ENCODE measurements around the gene CHERP.

The CHERP gene, protein sequence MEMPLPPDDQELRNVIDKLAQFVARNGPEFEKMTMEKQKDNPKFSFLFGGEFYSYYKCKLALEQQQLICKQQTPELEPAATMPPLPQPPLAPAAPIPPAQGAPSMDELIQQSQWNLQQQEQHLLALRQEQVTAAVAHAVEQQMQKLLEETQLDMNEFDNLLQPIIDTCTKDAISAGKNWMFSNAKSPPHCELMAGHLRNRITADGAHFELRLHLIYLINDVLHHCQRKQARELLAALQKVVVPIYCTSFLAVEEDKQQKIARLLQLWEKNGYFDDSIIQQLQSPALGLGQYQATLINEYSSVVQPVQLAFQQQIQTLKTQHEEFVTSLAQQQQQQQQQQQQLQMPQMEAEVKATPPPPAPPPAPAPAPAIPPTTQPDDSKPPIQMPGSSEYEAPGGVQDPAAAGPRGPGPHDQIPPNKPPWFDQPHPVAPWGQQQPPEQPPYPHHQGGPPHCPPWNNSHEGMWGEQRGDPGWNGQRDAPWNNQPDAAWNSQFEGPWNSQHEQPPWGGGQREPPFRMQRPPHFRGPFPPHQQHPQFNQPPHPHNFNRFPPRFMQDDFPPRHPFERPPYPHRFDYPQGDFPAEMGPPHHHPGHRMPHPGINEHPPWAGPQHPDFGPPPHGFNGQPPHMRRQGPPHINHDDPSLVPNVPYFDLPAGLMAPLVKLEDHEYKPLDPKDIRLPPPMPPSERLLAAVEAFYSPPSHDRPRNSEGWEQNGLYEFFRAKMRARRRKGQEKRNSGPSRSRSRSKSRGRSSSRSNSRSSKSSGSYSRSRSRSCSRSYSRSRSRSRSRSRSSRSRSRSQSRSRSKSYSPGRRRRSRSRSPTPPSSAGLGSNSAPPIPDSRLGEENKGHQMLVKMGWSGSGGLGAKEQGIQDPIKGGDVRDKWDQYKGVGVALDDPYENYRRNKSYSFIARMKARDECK

DNA sequence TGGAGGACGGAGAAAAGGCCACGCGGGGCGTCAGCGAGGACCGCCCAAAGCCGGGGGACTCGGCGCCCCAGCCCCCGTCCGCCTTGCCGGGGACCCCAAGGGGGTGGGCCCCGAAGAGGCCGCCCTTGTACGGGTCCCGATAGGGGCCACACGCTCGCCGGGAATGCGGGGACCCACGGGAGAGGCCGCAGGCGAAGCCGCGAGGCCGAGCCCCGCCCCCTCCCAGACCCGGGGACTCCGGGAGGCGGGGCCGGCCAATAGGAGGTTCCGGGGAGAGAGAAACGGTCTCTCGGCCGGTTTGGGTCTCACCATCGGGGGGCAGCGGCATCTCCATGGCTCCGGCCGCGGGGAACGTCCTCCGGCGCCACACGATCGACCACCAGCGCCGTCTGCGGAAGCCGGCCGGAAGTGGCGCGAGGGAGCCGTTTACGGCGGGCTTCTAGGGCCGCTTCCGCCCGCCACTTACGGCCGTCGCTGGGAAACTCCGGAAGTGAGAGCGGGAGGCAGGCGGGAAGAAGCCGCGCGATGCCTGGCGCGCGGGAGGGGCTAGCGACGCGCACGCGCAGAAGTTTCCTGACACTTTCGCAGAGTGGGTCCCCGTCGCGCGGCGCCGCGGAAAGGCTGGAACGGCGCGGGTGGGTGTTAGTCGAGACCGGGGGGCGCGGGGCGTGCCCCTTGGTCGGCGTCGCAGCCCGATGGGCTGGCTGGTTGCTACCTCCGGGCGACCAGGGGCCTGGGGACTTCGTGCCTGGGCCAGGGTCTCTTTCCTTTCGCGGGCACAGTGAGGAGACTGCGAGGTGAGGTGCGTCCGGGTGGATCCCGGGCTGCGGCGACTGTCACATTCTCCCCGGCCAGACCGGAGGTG lies at the start of gene CHERP:
TSS of gene CHERP (minus strand) at position 393 of the 865 bp plus-strand sequence. CDS start at position 334, 59 bp downstream.
- Mint-ChIP-seq H3K4me1 (peaks cover 39% of the 10 kb centered on the region), H3K27ac (peak within 1 kb of the TSS; percentile 85)

DNA sequence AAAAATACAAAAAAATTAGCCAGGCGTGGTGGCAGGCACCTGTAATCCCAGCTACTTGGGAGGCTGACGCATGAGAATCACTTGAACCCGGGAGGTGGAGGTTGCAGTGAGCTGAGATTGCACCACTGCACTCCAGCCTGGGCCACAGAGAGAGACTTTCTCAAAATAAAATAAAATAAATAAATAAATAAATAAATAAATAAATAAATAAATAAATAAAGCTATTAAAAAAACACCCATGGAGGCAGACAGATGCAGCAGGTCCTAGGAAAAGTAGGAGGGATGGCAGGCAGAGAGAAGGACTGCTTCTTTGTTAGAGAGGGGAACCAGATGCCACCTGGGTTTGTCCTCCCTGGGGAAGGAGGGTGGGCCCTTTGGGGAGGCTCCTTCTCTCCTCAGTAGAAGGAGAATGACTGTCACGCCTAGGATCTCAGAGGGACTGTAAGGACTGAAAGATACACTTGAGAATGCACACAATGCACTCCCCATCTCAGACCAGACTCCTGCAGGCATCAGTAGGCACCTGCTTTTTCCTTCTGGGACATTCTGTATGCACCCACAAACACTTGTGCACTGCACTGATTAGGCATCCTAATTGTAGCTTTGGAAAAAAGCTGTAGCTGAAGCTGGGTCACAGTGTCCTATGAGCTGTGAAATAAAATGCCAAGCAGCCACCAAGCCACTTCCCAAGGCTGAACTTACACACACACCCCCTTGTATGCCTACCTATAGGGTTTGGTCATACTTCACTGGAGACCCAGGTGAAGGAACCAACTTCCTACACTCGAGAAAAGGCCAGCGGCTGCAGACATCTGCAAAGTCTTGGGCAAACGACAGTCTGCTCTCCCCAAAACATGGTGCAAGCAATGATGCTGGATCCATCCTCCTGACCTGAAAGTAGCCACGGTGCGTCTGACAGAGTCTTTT lies 48.9 kb upstream of the CHERP start:
- Mint-ChIP-seq H3K9me3 (no peaks in the 10 kb centered on the region), H3K4me3 (no peak overlapping the region), H3K36me3 (ENCODE audit: low read depth) (no peaks in the 10 kb centered on the region), H3K4me1 (peaks cover 76% of the 10 kb centered on the region), H3K27ac (no peak overlapping the region), H3K27me3 (ENCODE audit: low read depth, poor library complexity) (peaks cover 6% of the 10 kb centered on the region)
- no peak for DNase-seq
- TF ChIP-seq, protein P1, sequence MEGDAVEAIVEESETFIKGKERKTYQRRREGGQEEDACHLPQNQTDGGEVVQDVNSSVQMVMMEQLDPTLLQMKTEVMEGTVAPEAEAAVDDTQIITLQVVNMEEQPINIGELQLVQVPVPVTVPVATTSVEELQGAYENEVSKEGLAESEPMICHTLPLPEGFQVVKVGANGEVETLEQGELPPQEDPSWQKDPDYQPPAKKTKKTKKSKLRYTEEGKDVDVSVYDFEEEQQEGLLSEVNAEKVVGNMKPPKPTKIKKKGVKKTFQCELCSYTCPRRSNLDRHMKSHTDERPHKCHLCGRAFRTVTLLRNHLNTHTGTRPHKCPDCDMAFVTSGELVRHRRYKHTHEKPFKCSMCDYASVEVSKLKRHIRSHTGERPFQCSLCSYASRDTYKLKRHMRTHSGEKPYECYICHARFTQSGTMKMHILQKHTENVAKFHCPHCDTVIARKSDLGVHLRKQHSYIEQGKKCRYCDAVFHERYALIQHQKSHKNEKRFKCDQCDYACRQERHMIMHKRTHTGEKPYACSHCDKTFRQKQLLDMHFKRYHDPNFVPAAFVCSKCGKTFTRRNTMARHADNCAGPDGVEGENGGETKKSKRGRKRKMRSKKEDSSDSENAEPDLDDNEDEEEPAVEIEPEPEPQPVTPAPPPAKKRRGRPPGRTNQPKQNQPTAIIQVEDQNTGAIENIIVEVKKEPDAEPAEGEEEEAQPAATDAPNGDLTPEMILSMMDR (IDR thresholded peaks at IDR 0.05): no peak

More for the DNA sequence above, at the start of gene CHERP:
- Mint-ChIP-seq H3K36me3 (ENCODE audit: low read depth) (peaks cover 46% of the 10 kb centered on the region), H3K9me3 (no peaks in the 10 kb centered on the region), H3K27me3 (ENCODE audit: low read depth, poor library complexity) (no peaks in the 10 kb centered on the region), H3K4me3 (peak within 1 kb of the TSS; percentile 92)
- TF ChIP-seq, protein P1 (IDR thresholded peaks at IDR 0.05): no peak
- peak; percentile 95 for DNase-seq

DNA sequence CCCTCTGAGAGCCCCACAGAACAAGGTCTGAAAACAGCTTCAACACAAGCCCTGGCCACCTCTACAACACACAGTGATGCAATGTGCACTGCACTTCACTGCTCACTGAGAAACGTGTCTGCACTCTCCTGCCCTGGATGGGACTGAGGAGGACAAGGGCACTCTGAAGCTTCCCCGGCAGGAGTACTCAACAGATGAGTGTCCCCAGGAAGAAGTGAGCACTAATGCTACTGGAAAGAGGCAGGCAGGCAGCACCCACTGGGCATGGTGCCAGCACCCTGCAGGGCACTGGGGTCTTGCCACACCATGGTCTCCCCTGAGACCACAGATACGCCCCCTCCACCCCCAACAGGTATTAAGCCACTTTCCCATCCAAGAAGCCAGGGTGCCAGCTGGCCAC lies 47.7 kb upstream of the CHERP start:
- Mint-ChIP-seq H3K4me3 (no peak overlapping the region), H3K9me3 (no peaks in the 10 kb centered on the region), H3K27ac (no peak overlapping the region), H3K36me3 (ENCODE audit: low read depth) (no peaks in the 10 kb centered on the region), H3K27me3 (ENCODE audit: low read depth, poor library complexity) (peaks cover 2% of the 10 kb centered on the region), H3K4me1 (peaks cover 82% of the 10 kb centered on the region)
- DNase-seq: no peak
- TF ChIP-seq, protein P1 (IDR thresholded peaks at IDR 0.05): no peak

DNA sequence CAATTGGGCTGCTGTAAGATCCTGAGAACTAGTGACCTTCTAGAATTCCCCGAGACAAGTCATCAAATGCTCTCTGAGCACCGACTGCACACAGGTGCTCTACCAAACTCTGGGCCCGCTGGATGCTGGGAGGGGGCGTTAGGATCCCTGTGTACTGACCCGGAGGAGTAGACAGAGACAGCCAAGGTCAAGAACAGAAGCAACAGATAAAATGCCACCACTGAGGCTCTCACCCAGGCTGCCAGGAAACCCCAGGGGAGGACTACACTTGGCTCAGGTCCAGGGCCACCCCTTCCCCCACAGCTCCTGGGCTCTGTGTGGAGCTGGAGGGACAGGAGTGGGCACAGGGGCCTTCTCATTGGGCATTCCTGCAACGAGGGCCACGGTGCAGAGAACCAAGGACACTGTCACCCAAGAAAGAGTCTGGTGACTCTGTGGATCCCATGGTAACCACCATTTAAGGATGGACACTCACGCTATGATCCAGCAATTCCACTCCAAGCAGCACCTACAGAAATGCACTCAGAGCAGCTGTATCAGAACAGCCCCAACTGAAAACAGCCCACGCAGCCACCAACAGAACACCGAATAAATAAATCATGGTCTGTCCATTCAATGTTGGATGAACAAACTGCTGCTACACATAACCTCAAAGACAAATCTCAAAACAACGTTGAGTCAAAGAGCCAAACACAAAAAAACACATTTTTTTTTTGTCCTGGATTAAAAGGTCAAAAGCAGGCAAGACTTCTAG lies 46.8 kb upstream of the CHERP start:
- no peak overlapping the region for H3K4me3 Mint-ChIP-seq
- TF ChIP-seq, protein P1 (IDR thresholded peaks at IDR 0.05): no peak
- H3K27me3 Mint-ChIP-seq (ENCODE audit: low read depth, poor library complexity): no peaks in the 10 kb centered on the region
- H3K36me3 Mint-ChIP-seq (ENCODE audit: low read depth): no peaks in the 10 kb centered on the region
- no peak for DNase-seq
- H3K27ac Mint-ChIP-seq: peak overlapping the region; percentile 93
- peaks cover 91% of the 10 kb centered on the region for H3K4me1 Mint-ChIP-seq
- no peaks in the 10 kb centered on the region for H3K9me3 Mint-ChIP-seq

Data from nephron progenitor cell (in vitro differentiated cells).